IMR-90 (cell line): ENCODE measurements around the gene NKX2-3. TPM values are rescaled to one million over a fixed set of nuclear protein-coding genes. Genes with fewer than 3 reads are reported as not detected.
A peak's percentile ranks its signal among the peaks of the same experiment; 100 is the strongest.

Experiments used
- ATAC-seq: fragments of 200-7000 bp; cut with Tn5 transposase; 2 replicates; pipeline ENCODE4 v1.9.1; 2020; ENCODE audit warnings: low read depth, mild to moderate bottlenecking, moderate library complexity
- BruUV-seq: library from RNA; stranded (reverse); fragments of 400-500 nt; replicated peaks from 2 replicates; lab custom pipeline; 2021; lab: Mats Ljungman, UMichigan
- CTCF ChIA-PET: fragments of 300-600 bp; formaldehyde crosslinking; extraction: SDS; loops from one replicate; lab custom pipeline; 2021; ENCODE audit warnings: antibody characterized with exemption; lab: Yijun Ruan, JAX
- POLR2A ChIA-PET: fragments of 300-600 bp; sonication (Branson Sonifier 250); formaldehyde crosslinking; loops from one replicate; lab custom pipeline; 2022; ENCODE audit warnings: antibody characterized with exemption; ENCODE audit not compliant: unreplicated experiment; lab: Charles Lee
- DNase-seq: peaks from one replicate; pipeline ENCODE4 v3.0.0; 2013
- H2AFZ ChIP-seq: replicated peaks from 2 replicates; pipeline ENCODE3; 2013; ENCODE audit warnings: low read length, mild to moderate bottlenecking; ENCODE audit not compliant: poor library complexity
- H2AK5ac ChIP-seq: 2 replicates; pipeline ENCODE4 v1.6.1; 2013; ENCODE audit warnings: low read depth, low read length, inconsistent platforms
- H2AK9ac ChIP-seq: replicated peaks from 2 replicates; pipeline ENCODE3; 2013; ENCODE audit warnings: mild to moderate bottlenecking, low read depth, low read length, moderate library complexity; ENCODE audit not compliant: poor library complexity
- H2BK120ac ChIP-seq: 2 replicates; pipeline ENCODE4 v1.6.1; 2013; ENCODE audit warnings: low read depth, low read length, inconsistent platforms
- H2BK15ac ChIP-seq: 3 replicates; pipeline ENCODE4 v1.6.1; 2013; ENCODE audit warnings: low read depth, low read length, inconsistent platforms
- H2BK20ac ChIP-seq: 2 replicates; pipeline ENCODE4 v1.6.1; 2013; ENCODE audit warnings: low read depth, mild to moderate bottlenecking, inconsistent platforms, low read length, moderate library complexity
- H2BK5ac ChIP-seq: 2 replicates; pipeline ENCODE4 v1.6.1; 2013; ENCODE audit warnings: mild to moderate bottlenecking, low read depth, low read length, inconsistent platforms; ENCODE audit not compliant: poor library complexity, severe bottlenecking
- H3K14ac ChIP-seq: replicated peaks from 2 replicates; pipeline ENCODE4 v1.6.1; 2013; ENCODE audit warnings: low read depth, low read length, inconsistent platforms
- H3K18ac ChIP-seq: 2 replicates; pipeline ENCODE4 v1.6.1; 2013; ENCODE audit warnings: low read depth, low read length, control low read depth
- H3K23ac ChIP-seq: 2 replicates; pipeline ENCODE4 v1.6.1; 2013; ENCODE audit warnings: low read depth, low read length, inconsistent platforms
- H3K27ac ChIP-seq: 2 replicates; pipeline ENCODE4 v1.5.1; 2013; ENCODE audit warnings: mild to moderate bottlenecking, control low read depth, low read length; ENCODE audit not compliant: insufficient read depth
- H3K27me3 ChIP-seq: 2 replicates; pipeline ENCODE4 v1.6.1; 2013; ENCODE audit warnings: low read length; ENCODE audit not compliant: control insufficient read depth, insufficient read depth
- H3K36me3 ChIP-seq: 2 replicates; pipeline ENCODE4 v1.6.1; 2013; ENCODE audit warnings: low read length, mixed read lengths; ENCODE audit not compliant: control insufficient read depth, insufficient read depth
- H3K4ac ChIP-seq: 2 replicates; pipeline ENCODE4 v1.6.1; 2013; ENCODE audit warnings: low read depth, low read length, inconsistent platforms
- H3K4me1 ChIP-seq: 2 replicates; pipeline ENCODE4 v1.6.1; 2013; ENCODE audit warnings: low read length, mixed read lengths; ENCODE audit not compliant: control insufficient read depth, insufficient read depth
- H3K4me2 ChIP-seq: 2 replicates; pipeline ENCODE4 v1.6.1; 2013; ENCODE audit warnings: low read depth, mild to moderate bottlenecking, control low read depth, low read length, moderate library complexity
- H3K4me3 ChIP-seq: 2 replicates; pipeline ENCODE4 v1.5.1; 2013; ENCODE audit warnings: low read depth, mild to moderate bottlenecking, control low read depth, low read length, moderate library complexity; ENCODE audit not compliant: insufficient read depth
- H3K56ac ChIP-seq: 2 replicates; pipeline ENCODE4 v1.6.1; 2013; ENCODE audit warnings: low read length, inconsistent platforms; ENCODE audit not compliant: insufficient read depth; ENCODE audit errors: extremely low read depth
- H3K79me1 ChIP-seq, 2 experiments: 2 replicates each; pipeline ENCODE4 v1.6.1; 2013; ENCODE audit warnings: low read length in 2 of 2, inconsistent platforms in 1 of 2, low read depth in 1 of 2
- H3K9ac ChIP-seq: 2 replicates; pipeline ENCODE4 v1.6.1; 2013; ENCODE audit warnings: low read depth, low read length, control low read depth
- H3K9me1 ChIP-seq: 2 replicates; pipeline ENCODE4 v1.6.1; 2013; ENCODE audit warnings: low read length, inconsistent platforms; ENCODE audit not compliant: insufficient read depth
- H3K9me3 ChIP-seq: 2 replicates; pipeline ENCODE4 v1.6.1; 2013; ENCODE audit warnings: low read length; ENCODE audit not compliant: control insufficient read depth, insufficient read depth
- H4K20me1 ChIP-seq: 2 replicates; pipeline ENCODE4 v1.6.1; 2013; ENCODE audit warnings: low read length, inconsistent platforms; ENCODE audit not compliant: insufficient read depth
- H4K5ac ChIP-seq: 2 replicates; pipeline ENCODE4 v1.6.1; 2013; ENCODE audit warnings: mild to moderate bottlenecking, low read depth, low read length, control low read depth
- H4K8ac ChIP-seq, 2 experiments: 2 replicates each; pipeline ENCODE4 v1.6.1; 2013; ENCODE audit warnings: low read depth in 2 of 2, low read length in 2 of 2, control low read depth in 1 of 2, inconsistent platforms in 1 of 2
- H4K91ac ChIP-seq: 2 replicates; pipeline ENCODE4 v1.6.1; 2013; ENCODE audit warnings: low read depth, low read length, inconsistent platforms; ENCODE audit not compliant: insufficient read depth
- RAD21 ChIP-seq: IDR thresholded peaks from 2 replicates; pipeline ENCODE4 v1.6.1; 2012; ENCODE audit warnings: low read length, improper control_type of control experiment
- RCOR1 ChIP-seq: IDR thresholded peaks from 2 replicates; pipeline ENCODE4 v1.6.1; 2012; ENCODE audit warnings: mild to moderate bottlenecking, low read length, improper control_type of control experiment; ENCODE audit not compliant: insufficient replicate concordance
- WGBS, 2 experiments: methylation state at CpG; one replicate each; pipeline versions ENCODE4 v1.1.5 to v1.1.7; 2013; ENCODE audit warnings: missing lambda C conversion rate in 2 of 2; ENCODE audit not compliant: insufficient read length in 1 of 2; ENCODE audit errors: extremely low coverage in 2 of 2; 5-methylcytosine and 5-hydroxymethylcytosine counted together
- dilution Hi-C: fragments of 300-500 bp; cut with HindIII; formaldehyde crosslinking; loops from one replicate; pipeline ENCODE4 v1.14.3; 2018; ENCODE audit warnings: low sequenced_read_pairs; ENCODE audit not compliant: unreplicated experiment
- in situ Hi-C: fragments of 300-500 bp; cut with MboI; formaldehyde crosslinking; loops from 3 replicates; pipeline ENCODE4 v1.14.3; 2019; ENCODE audit warnings: low sequenced_read_pairs, inconsistent platforms, mixed read lengths
- intact Hi-C: fragments of 100-400 bp; cut with micrococcal nuclease; formaldehyde crosslinking; loops from 2 replicates; pipeline ENCODE4 v1.10.0; 2022
- polyA plus RNA-seq, 3 experiments: library from polyadenylated mRNA; depleted of rRNA; stranded (reverse); fragments of >200 nt; gene quantifications; 2 replicates each; pipeline ENCODE4 v1.2.3, GENCODE V29; 2012; ENCODE audit warnings: low replicate concordance in 1 of 3
- total RNA-seq: library from RNA; depleted of rRNA; stranded (reverse); fragments of >200 nt; gene quantifications from 2 replicates; pipeline ENCODE4 v1.2.3, GENCODE V29; 2012
- TF ChIP-seq, protein P1 (sequence below): conservative IDR thresholded peaks from 2 replicates; pipeline ENCODE4 v1.5.1; 2012; ENCODE audit warnings: mild to moderate bottlenecking, low read depth, low read length, improper control_type of control experiment

Gene NKX2-3
- total and polyA plus RNA-seq, 2 of the 4 experiments (the other 2 are of a cell fraction), result not detected

DNA sequence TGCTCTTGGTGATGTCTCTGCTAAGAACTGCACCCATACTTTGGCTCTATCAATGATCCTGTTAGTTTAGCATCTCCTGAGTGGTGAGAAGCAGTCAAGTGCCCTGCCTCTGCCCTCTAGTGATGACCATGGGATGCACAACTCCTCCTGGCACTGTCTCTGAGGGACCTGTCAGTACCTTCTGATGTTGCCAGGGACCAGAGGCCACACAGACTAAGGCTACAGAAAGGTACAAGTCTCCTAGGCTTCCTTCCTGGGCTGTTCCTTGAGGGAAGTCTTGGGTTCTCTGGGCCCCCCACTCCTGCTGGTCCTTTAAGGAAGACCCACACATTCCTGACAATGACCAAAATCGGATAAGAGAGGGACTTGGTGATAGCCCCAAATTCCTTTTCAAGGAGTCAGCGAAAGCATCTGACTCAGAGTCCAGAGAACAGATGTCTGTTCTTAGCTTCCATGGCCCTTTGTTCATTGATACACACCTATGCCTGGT is 15.3 kb downstream of the NKX2-3 start:
- Histone ChIP-seq H3K36me3 (no peaks in the 10 kb centered on the region), H2BK15ac (no peak overlapping the region), H3K27me3 (peaks cover 46% of the 10 kb centered on the region), H4K20me1 (no peaks in the 10 kb centered on the region), H2AFZ (no peak overlapping the region), H3K79me1 (no peaks in the 10 kb centered on the region), H3K4me2 (no peak overlapping the region), H2AK5ac (no peak overlapping the region), H4K8ac (no peak overlapping the region), H3K4me1 (no peaks in the 10 kb centered on the region), H2BK120ac (no peak overlapping the region), H3K27ac (no peak overlapping the region), H4K91ac (no peak overlapping the region), H2BK20ac (no peak overlapping the region), H3K9me3 (no peaks in the 10 kb centered on the region), H3K4ac (no peak overlapping the region), H4K5ac (no peak overlapping the region), H3K18ac (no peak overlapping the region), H2AK9ac (no peak overlapping the region), H3K56ac (no peak overlapping the region), H3K23ac (no peak overlapping the region), H3K9ac (no peak overlapping the region), H2BK5ac (no peak overlapping the region), H3K14ac (no peak overlapping the region), H3K9me1 (no peaks in the 10 kb centered on the region), H3K4me3 (no peak overlapping the region)
- peak; percentile 74 for ATAC-seq
- CTCF ChIA-PET, result interaction anchor here (0.5 to 1.5 kb wide), 3 partner anchors 106 to 1213 kb away, joined by 3 to 5 read pairs (median 3); no protein-coding TSS in a partner anchor
- no CpG with 5 or more reads among the region's 2 CpGs for WGBS, 2 experiments
- intact Hi-C loops (loop anchor here (1.0 to 5.0 kb wide), 2 partner anchors 112 to 156 kb away; no protein-coding TSS in a partner anchor), in situ Hi-C loops (no loop called here), dilution Hi-C loops (no loop called here)
- POLR2A ChIA-PET, result interaction anchor here (0.6 kb wide), 1 partner anchor 226 kb away, joined by 18 read pairs; no protein-coding TSS in a partner anchor
- no TSS peak for BruUV-seq
- TF ChIP-seq, protein P1, sequence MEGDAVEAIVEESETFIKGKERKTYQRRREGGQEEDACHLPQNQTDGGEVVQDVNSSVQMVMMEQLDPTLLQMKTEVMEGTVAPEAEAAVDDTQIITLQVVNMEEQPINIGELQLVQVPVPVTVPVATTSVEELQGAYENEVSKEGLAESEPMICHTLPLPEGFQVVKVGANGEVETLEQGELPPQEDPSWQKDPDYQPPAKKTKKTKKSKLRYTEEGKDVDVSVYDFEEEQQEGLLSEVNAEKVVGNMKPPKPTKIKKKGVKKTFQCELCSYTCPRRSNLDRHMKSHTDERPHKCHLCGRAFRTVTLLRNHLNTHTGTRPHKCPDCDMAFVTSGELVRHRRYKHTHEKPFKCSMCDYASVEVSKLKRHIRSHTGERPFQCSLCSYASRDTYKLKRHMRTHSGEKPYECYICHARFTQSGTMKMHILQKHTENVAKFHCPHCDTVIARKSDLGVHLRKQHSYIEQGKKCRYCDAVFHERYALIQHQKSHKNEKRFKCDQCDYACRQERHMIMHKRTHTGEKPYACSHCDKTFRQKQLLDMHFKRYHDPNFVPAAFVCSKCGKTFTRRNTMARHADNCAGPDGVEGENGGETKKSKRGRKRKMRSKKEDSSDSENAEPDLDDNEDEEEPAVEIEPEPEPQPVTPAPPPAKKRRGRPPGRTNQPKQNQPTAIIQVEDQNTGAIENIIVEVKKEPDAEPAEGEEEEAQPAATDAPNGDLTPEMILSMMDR, result 0 out of 2 replicates have a peak, but pooled peaks have one; percentile 32
- peak; percentile 37 for TF ChIP-seq RAD21
- TF ChIP-seq RCOR1, result no peak
- DNase-seq, result peak; percentile 8
